Stomach (tissue), 9 donors: ENCODE results near the gene EIF1. TPM values are rescaled to one million over a fixed set of nuclear protein-coding genes. Genes with fewer than 3 reads are reported as not detected.
A peak's percentile ranks its signal among the peaks of the same experiment; 100 is the strongest.

Source experiments
- DNase-seq, 2 donors: peaks; one replicate each; pipeline versions ENCODE4 v3.0.0 to v3.0.0-alpha.2; 2013 to 2019
- H3K27ac ChIP-seq, 5 donors: fragments of 200-600 bp in 4 of 5; sonication (generic) in 4 of 5; one replicate each; pipeline ENCODE4 v1.5.1; 2013 to 2019; ENCODE audit warnings: mild to moderate bottlenecking in 1 of 5, moderate library complexity in 1 of 5
- H3K27me3 ChIP-seq, 3 donors: fragments of 200-600 bp; sonication (generic); one replicate each; pipeline ENCODE4 v1.5.1; 2017 to 2019; ENCODE audit warnings: mixed run types in 1 of 3
- H3K36me3 ChIP-seq, 4 donors: fragments of 200-600 bp; sonication (generic); 1 replicate in 3 of 4; 2 replicates in 1 of 4; pipeline ENCODE4 v1.5.1; 2016 to 2019
- H3K4me1 ChIP-seq, 4 donors: fragments of 200-600 bp; sonication (generic); one replicate each; pipeline ENCODE4 v1.5.1; 2016 to 2019
- H3K4me3 ChIP-seq, 4 donors: fragments of 200-600 bp; sonication (generic) in 3 of 4; one replicate each; pipeline ENCODE4 v1.5.1; 2016 to 2019; ENCODE audit warnings: mild to moderate bottlenecking in 1 of 4
- H3K9me3 ChIP-seq, 4 donors: fragments of 200-600 bp; sonication (generic); one replicate each; pipeline ENCODE4 v1.5.1; 2016 to 2019
- EP300 ChIP-seq: sonication (generic); formaldehyde crosslinking; IDR thresholded peaks from one replicate; pipeline ENCODE4 v1.6.1; 2017; ENCODE audit warnings: antibody characterized with exemption
- POLR2A ChIP-seq, 4 donors: fragments of 450-650 bp; IDR thresholded peaks; one replicate each; pipeline ENCODE4 v1.6.1; 2016; ENCODE audit warnings: antibody characterized with exemption in 4 of 4, control low read depth in 2 of 4, mild to moderate bottlenecking in 1 of 4, moderate library complexity in 1 of 4
- POLR2AphosphoS5 ChIP-seq, 3 donors: sonication (generic); formaldehyde crosslinking; IDR thresholded peaks; one replicate each; pipeline ENCODE4 v1.6.1; 2016; ENCODE audit warnings: antibody characterized with exemption in 3 of 3
- WGBS, 5 donors: extraction: QIAGEN DNeasy Blood & Tissue Kit in 3 of 5; methylation state at CpG; one replicate each; pipeline versions ENCODE4 v1.1.5 to v1.1.7; 2013 to 2018; 5-methylcytosine and 5-hydroxymethylcytosine counted together
- intact Hi-C: fragments of 100-400 bp; cut with DNase I; formaldehyde crosslinking; loops from one replicate; pipeline ENCODE4 v1.15.1; 2023; ENCODE audit warnings: low total_unique reads
- polyA plus RNA-seq, 3 donors: library from polyadenylated mRNA; stranded (reverse); fragments of 200-250 nt; gene quantifications; one replicate each; pipeline ENCODE4 v1.2.3, GENCODE V29; 2013
- total RNA-seq, 5 donors: library from RNA; depleted of rRNA; stranded (reverse); fragments of >200 nt; gene quantifications; one replicate each; pipeline versions ENCODE4 v1.1.0 to v1.2.3, GENCODE V29; 2014 to 2016
- TF ChIP-seq, protein P1 (sequence below), 7 experiments: fragments of 450-650 bp in 4 of 7; fragments of 200-600 bp in 3 of 7; sonication (generic) in 3 of 7; IDR thresholded peaks; one replicate each; pipeline ENCODE4 v1.5.1; 2016 to 2019; ENCODE audit warnings: antibody characterized with exemption in 7 of 7, control low read depth in 2 of 7, mild to moderate bottlenecking in 1 of 7
- donor health status: healthy with polysubstance abuse.
- donor health status: Bipolar disorder and iron deficiency.
- donor health status: healthy.

The EIF1 gene
- total and polyA plus RNA-seq, 8 donors: 62.4 to 972 (median 240) TPM

- no peak for DNase-seq
- H3K4me3 ChIP-seq: peak overlapping the region; percentile 28 to 58 (median 42)
- peaks cover 17 to 80% (median 54%) of the 10 kb centered on the region in 3 donors for H3K27me3 ChIP-seq
- H3K9me3 ChIP-seq: no peaks in the 10 kb centered on the region
- WGBS, 5 donors: 9 to 22% (median 11%) methylated on average over 9 to 40 of the region's 40 CpGs
- TF ChIP-seq POLR2A (IDR thresholded peaks at IDR 0.05) (no peak), EP300 (no peak), POLR2AphosphoS5 (IDR thresholded peaks at IDR 0.05) (no peak)
- TF ChIP-seq, protein P1, sequence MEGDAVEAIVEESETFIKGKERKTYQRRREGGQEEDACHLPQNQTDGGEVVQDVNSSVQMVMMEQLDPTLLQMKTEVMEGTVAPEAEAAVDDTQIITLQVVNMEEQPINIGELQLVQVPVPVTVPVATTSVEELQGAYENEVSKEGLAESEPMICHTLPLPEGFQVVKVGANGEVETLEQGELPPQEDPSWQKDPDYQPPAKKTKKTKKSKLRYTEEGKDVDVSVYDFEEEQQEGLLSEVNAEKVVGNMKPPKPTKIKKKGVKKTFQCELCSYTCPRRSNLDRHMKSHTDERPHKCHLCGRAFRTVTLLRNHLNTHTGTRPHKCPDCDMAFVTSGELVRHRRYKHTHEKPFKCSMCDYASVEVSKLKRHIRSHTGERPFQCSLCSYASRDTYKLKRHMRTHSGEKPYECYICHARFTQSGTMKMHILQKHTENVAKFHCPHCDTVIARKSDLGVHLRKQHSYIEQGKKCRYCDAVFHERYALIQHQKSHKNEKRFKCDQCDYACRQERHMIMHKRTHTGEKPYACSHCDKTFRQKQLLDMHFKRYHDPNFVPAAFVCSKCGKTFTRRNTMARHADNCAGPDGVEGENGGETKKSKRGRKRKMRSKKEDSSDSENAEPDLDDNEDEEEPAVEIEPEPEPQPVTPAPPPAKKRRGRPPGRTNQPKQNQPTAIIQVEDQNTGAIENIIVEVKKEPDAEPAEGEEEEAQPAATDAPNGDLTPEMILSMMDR (IDR thresholded peaks at IDR 0.05): no peak
- intact Hi-C loops: no loop called here
- peaks cover 15 to 27% (median 22%) of the 10 kb centered on the region in 4 donors for H3K4me1 ChIP-seq
- no peak overlapping the region for H3K27ac ChIP-seq
- no peaks in the 10 kb centered on the region for H3K36me3 ChIP-seq
These were observed 44.9 kb downstream of the EIF1 start for GRCh38 chr17:41733348-41734138.

DNA sequence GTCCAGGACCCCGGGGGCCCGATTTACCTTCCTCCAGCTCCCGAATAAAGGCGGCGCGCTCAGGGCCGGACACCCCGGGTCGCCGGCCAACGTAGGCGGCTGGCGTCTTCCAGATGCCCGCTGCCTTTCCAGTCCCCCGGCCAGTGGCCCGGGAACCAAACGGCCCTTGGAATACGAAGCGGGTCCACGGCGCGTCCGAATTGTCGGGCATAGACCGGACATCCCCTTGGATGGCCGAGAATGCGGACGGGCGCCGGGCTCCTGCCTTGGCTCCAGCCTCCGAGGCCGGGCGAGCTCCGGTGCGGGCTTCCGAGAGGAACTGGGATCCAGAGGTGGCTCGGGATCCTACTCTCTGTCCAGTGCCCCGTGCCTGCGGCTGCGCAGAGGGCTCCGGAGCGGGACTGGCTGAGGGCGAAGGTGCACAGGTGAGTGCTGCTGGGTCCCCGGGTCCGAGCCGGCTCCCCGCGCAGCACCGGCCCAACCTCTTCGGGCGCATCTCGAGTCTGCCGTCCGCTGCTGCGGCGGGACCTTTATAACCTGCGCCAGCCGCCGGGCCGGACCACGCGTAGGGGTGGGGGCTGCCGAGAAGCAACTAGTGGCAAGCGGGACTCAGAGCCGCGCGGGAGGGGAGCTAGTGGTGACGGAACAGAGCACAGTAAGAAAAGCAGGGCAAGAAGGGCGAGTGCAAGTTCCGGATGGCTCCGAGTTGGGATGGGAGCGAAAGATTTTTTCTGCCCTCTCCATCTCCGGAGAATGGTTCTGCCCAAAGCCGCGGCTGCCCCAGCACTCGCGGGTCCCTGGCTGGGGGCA lies 45.7 kb downstream of the EIF1 start, which contains the start of gene HAP1:
HAP1 (minus strand) TSS at position 505 of the 810 bp plus-strand sequence; CDS start at position 496, 9 bp downstream.
- Histone ChIP-seq H3K4me3 (peak within 1 kb of the TSS; percentile 28 to 58 (median 42)), H3K36me3 (no peaks in the 10 kb centered on the region), H3K9me3 (no peaks in the 10 kb centered on the region), H3K27ac (no peak within 1 kb of the TSS), H3K27me3 (peaks cover 17 to 80% (median 54%) of the 10 kb centered on the region in 3 donors), H3K4me1 (peaks cover 15 to 28% (median 22%) of the 10 kb centered on the region in 4 donors)
- peak; percentile 27 to 59 for DNase-seq
- intact Hi-C loops: no loop called here
- peak in 2 of 3 donors; percentile 38 to 44 for TF ChIP-seq POLR2AphosphoS5 (IDR thresholded peaks at IDR 0.05)
- TF ChIP-seq EP300: no peak
- TF ChIP-seq, protein P1 (IDR thresholded peaks at IDR 0.05): no peak
- no peak for TF ChIP-seq POLR2A (IDR thresholded peaks at IDR 0.05)
- 0 to 3% (median 1%) methylated on average over 13 to 77 of the region's 77 CpGs for WGBS, 5 donors

DNA sequence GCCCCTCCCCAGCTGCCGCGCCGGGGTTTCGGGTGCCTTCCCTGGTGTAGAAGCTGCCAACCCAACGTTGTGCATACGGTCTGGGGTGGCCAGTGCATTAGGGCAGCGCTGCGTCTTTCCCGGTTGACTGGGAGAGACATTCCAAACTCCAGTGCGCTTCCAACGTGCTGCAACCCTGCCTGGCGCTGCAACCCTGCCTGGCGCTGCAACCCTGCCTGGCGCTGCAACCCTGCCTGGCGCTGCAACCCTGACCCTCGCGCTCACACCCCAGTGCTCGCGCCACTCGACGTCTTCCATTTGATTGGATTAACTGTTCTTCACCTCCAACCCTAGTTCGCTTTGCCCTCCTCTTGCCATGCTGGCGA lies 46.2 kb downstream of the EIF1 start:
- Histone ChIP-seq H3K27ac (no peak overlapping the region), H3K36me3 (no peaks in the 10 kb centered on the region), H3K27me3 (peaks cover 17 to 80% (median 54%) of the 10 kb centered on the region in 3 donors), H3K4me1 (peaks cover 15 to 28% (median 22%) of the 10 kb centered on the region in 4 donors), H3K9me3 (no peaks in the 10 kb centered on the region), H3K4me3 (peak overlapping the region; percentile 28 to 58 (median 42))
- intact Hi-C loops: loop anchor here (5.0 kb wide), 1 partner anchor 67 kb away; no protein-coding TSS in a partner anchor
- WGBS, 5 donors: 4 to 7% (median 5%) methylated on average over 17 to 23 of the region's 23 CpGs
- peak in 1 of 2 donors; percentile 44 for DNase-seq
- TF ChIP-seq POLR2A (IDR thresholded peaks at IDR 0.05) (no peak), POLR2AphosphoS5 (IDR thresholded peaks at IDR 0.05) (no peak), EP300 (no peak)
- TF ChIP-seq, protein P1 (IDR thresholded peaks at IDR 0.05): no peak

GRCh38 chr17:41735744-41736143 lies 47.1 kb downstream of the EIF1 start:
- TF ChIP-seq, protein P1 (IDR thresholded peaks at IDR 0.05): no peak
- TF ChIP-seq POLR2A (IDR thresholded peaks at IDR 0.05) (no peak), EP300 (no peak), POLR2AphosphoS5 (IDR thresholded peaks at IDR 0.05) (no peak)

More at GRCh38 chr17:41735744-41736143, 47.1 kb downstream of the EIF1 start:
- intact Hi-C loops: loop anchor here (5.0 kb wide), 1 partner anchor 67 kb away; no protein-coding TSS in a partner anchor
- no peak overlapping the region for H3K27ac ChIP-seq
- no peak for DNase-seq
- peaks cover 15 to 28% (median 22%) of the 10 kb centered on the region in 4 donors for H3K4me1 ChIP-seq
- no peak overlapping the region for H3K4me3 ChIP-seq
- H3K27me3 ChIP-seq: peaks cover 17 to 72% (median 54%) of the 10 kb centered on the region in 3 donors
- no peaks in the 10 kb centered on the region for H3K9me3 ChIP-seq
- WGBS, 5 donors: 77 to 85% (median 84%) methylated on average over 4 of the region's 4 CpGs
- H3K36me3 ChIP-seq: no peaks in the 10 kb centered on the region
